ENCODE data around the gene SLC24A3.

SLC24A3 gene

DNA sequence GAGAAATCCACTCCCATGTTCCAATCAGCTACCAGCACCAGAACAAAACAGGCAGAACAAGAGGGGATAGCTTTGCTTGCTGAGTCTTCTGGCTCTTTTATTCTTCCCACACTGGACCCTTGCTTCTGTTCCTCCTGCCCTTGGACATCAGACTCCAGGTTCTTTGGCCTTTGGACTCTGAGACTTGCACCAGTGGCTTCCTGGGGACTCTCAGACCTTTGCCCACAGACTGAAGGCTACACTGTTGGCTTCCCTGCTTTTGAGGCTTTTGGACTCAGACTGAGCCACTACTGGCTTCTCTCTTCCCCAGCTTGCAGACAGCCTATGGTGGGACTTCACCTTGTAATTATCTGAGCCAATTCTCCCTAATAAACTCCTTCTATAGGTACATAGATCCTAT lies 403.2 kb downstream of the SLC24A3 start:
- no peak overlapping the region for H3K14ac ChIP-seq (ENCODE audit: low read length)
- H3K23ac ChIP-seq (ENCODE audit: low read depth, low read length, poor library complexity) = no peak overlapping the region
- no peak overlapping the region for H3K27ac ChIP-seq (replicated peaks; ENCODE audit: low read length)
- H3K79me1 ChIP-seq (ENCODE audit: low read depth, low read length) = no peaks in the 10 kb centered on the region
- H2BK120ac ChIP-seq (ENCODE audit: low read depth, low read length) = no peak overlapping the region
- H3K4me1 ChIP-seq (ENCODE audit: control insufficient read depth in 2 of 2, insufficient read depth in 1 of 2, low read depth in 1 of 2, low read length in 2 of 2) = peaks cover 0 to 2% of the 10 kb centered on the region in 2 donors
- H2AFZ ChIP-seq (ENCODE audit: low read length) = no peak overlapping the region
- H4K8ac ChIP-seq (ENCODE audit: low read depth, low read length) = no peak overlapping the region
- peaks cover 0 to 3% of the 10 kb centered on the region in 2 donors for H3K9me3 ChIP-seq (replicated peaks in 1 of 2; ENCODE audit: control insufficient read depth in 2 of 2, insufficient read depth in 1 of 2, low read depth in 1 of 2, low read length in 2 of 2)
- H4K91ac ChIP-seq (ENCODE audit: low read depth, low read length, poor library complexity) = no peak overlapping the region
- no peak overlapping the region for H2BK5ac ChIP-seq (ENCODE audit: low read length)
- no peak overlapping the region for H2AK5ac ChIP-seq (ENCODE audit: low read depth, low read length)
- no peaks in the 10 kb centered on the region for H3K36me3 ChIP-seq (replicated peaks in 1 of 2; ENCODE audit: control insufficient read depth in 2 of 2, insufficient read depth in 2 of 2, low read length in 2 of 2)
- no peak for DNase-seq (ENCODE audit: low spot score)
- no peak overlapping the region for H2BK12ac ChIP-seq (ENCODE audit: low read length)
- H3K4ac ChIP-seq (ENCODE audit: low read length) = no peak overlapping the region
- H3K9ac ChIP-seq (ENCODE audit: low read depth, low read length, poor library complexity) = no peak overlapping the region
- H2BK15ac ChIP-seq (ENCODE audit: low read length) = no peak overlapping the region
- no peak overlapping the region for H3K4me2 ChIP-seq (ENCODE audit: insufficient read depth, low read length, poor library complexity, severe bottlenecking)
- no peaks in the 10 kb centered on the region for H3K27me3 ChIP-seq (ENCODE audit: control insufficient read depth in 3 of 3, insufficient read depth in 3 of 3, low read depth in 1 of 3, low read length in 3 of 3)
- no peak overlapping the region for H3K18ac ChIP-seq (ENCODE audit: low read length)
- no peak overlapping the region for H3K4me3 ChIP-seq (ENCODE audit: low read length in 2 of 2)

DNA sequence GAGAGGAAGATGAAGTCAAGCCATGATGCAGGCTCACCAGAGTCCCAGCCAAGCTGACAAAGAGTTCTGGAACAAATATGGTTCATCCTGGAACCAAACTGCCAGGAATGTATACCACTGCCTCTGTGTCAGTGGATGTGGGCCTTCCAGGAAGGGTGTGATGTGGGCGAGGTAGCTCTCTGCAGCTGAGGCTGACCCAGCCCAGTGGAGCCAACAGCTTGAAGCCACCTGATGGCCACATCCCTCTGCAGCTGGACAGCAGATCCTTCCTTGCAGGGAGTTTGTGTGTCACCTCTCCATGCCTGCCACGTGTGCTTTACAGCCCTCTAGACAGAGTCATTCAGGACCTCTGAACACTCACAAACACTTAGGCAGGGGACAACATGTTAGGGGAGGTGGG lies 403.6 kb downstream of the SLC24A3 start:
- Histone ChIP-seq H2BK5ac (ENCODE audit: low read length) (no peak overlapping the region), H3K9ac (ENCODE audit: low read depth, low read length, poor library complexity) (no peak overlapping the region), H2BK120ac (ENCODE audit: low read depth, low read length) (no peak overlapping the region), H2BK15ac (ENCODE audit: low read length) (no peak overlapping the region), H2AK5ac (ENCODE audit: low read depth, low read length) (no peak overlapping the region), H3K36me3 (replicated peaks in 1 of 2; ENCODE audit: control insufficient read depth in 2 of 2, insufficient read depth in 2 of 2, low read length in 2 of 2) (no peaks in the 10 kb centered on the region), H3K9me3 (replicated peaks in 1 of 2; ENCODE audit: control insufficient read depth in 2 of 2, insufficient read depth in 1 of 2, low read depth in 1 of 2, low read length in 2 of 2) (peaks cover 0 to 3% of the 10 kb centered on the region in 2 donors), H3K4ac (ENCODE audit: low read length) (no peak overlapping the region), H3K4me2 (ENCODE audit: insufficient read depth, low read length, poor library complexity, severe bottlenecking) (no peak overlapping the region), H3K4me3 (ENCODE audit: low read length in 2 of 2) (no peak overlapping the region), H3K23ac (ENCODE audit: low read depth, low read length, poor library complexity) (no peak overlapping the region), H4K8ac (ENCODE audit: low read depth, low read length) (no peak overlapping the region), H3K79me1 (ENCODE audit: low read depth, low read length) (no peaks in the 10 kb centered on the region), H2AFZ (ENCODE audit: low read length) (no peak overlapping the region), H3K27ac (replicated peaks; ENCODE audit: low read length) (no peak overlapping the region), H3K27me3 (ENCODE audit: control insufficient read depth in 3 of 3, insufficient read depth in 3 of 3, low read depth in 1 of 3, low read length in 3 of 3) (no peaks in the 10 kb centered on the region), H3K18ac (ENCODE audit: low read length) (no peak overlapping the region), H2BK12ac (ENCODE audit: low read length) (no peak overlapping the region), H4K91ac (ENCODE audit: low read depth, low read length, poor library complexity) (no peak overlapping the region), H3K4me1 (ENCODE audit: control insufficient read depth in 2 of 2, insufficient read depth in 1 of 2, low read depth in 1 of 2, low read length in 2 of 2) (peaks cover 0 to 2% of the 10 kb centered on the region in 2 donors), H3K14ac (ENCODE audit: low read length) (no peak overlapping the region)
- no peak for DNase-seq (ENCODE audit: low spot score)
- WGBS, 2 donors (ENCODE audit: extremely low coverage in 2 of 2, insufficient read length in 2 of 2, insufficient replicate concordance in 1 of 2) = no CpG with 5 or more reads among the region's 2 CpGs

DNA sequence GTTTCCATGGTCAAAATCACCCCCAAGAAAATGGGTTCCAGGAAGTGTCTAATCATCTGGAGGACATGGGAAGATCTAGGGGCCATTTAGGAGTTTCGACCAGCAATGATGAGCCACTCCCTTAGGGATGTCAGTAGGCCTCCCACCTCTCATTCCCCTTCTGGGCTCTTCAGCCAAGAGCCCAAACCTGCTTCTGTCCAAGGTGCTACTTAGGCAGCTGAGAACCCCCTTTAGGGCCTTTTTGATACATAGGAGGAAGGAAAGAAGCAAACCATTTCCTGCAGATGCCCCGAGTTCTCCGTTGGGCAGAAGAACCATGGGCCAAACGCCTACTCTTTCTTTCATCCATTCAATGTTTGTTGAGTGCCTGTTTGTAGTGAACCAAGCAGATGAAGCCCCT lies 404.2 kb downstream of the SLC24A3 start:
- Histone ChIP-seq H3K79me1 (ENCODE audit: low read depth, low read length) (no peaks in the 10 kb centered on the region), H3K9ac (ENCODE audit: low read depth, low read length, poor library complexity) (no peak overlapping the region), H3K23ac (ENCODE audit: low read depth, low read length, poor library complexity) (no peak overlapping the region), H3K4me2 (ENCODE audit: insufficient read depth, low read length, poor library complexity, severe bottlenecking) (no peak overlapping the region), H3K4ac (ENCODE audit: low read length) (no peak overlapping the region), H2BK5ac (ENCODE audit: low read length) (no peak overlapping the region), H2AK5ac (ENCODE audit: low read depth, low read length) (no peak overlapping the region), H3K14ac (ENCODE audit: low read length) (no peak overlapping the region), H3K27ac (replicated peaks; ENCODE audit: low read length) (no peak overlapping the region), H2BK120ac (ENCODE audit: low read depth, low read length) (no peak overlapping the region), H2AFZ (ENCODE audit: low read length) (no peak overlapping the region), H3K9me3 (replicated peaks in 1 of 2; ENCODE audit: control insufficient read depth in 2 of 2, insufficient read depth in 1 of 2, low read depth in 1 of 2, low read length in 2 of 2) (peaks cover 0 to 2% of the 10 kb centered on the region in 2 donors), H4K91ac (ENCODE audit: low read depth, low read length, poor library complexity) (no peak overlapping the region), H2BK12ac (ENCODE audit: low read length) (no peak overlapping the region), H4K8ac (ENCODE audit: low read depth, low read length) (no peak overlapping the region), H3K27me3 (ENCODE audit: control insufficient read depth in 3 of 3, insufficient read depth in 3 of 3, low read depth in 1 of 3, low read length in 3 of 3) (no peaks in the 10 kb centered on the region), H3K18ac (ENCODE audit: low read length) (no peak overlapping the region), H3K4me3 (ENCODE audit: low read length in 2 of 2) (no peak overlapping the region), H3K4me1 (ENCODE audit: control insufficient read depth in 2 of 2, insufficient read depth in 1 of 2, low read depth in 1 of 2, low read length in 2 of 2) (peaks cover 0 to 2% of the 10 kb centered on the region in 2 donors), H3K36me3 (replicated peaks in 1 of 2; ENCODE audit: control insufficient read depth in 2 of 2, insufficient read depth in 2 of 2, low read length in 2 of 2) (no peaks in the 10 kb centered on the region), H2BK15ac (ENCODE audit: low read length) (no peak overlapping the region)
- WGBS, 2 donors (ENCODE audit: extremely low coverage in 2 of 2, insufficient read length in 2 of 2, insufficient replicate concordance in 1 of 2) = no CpG with 5 or more reads among the region's 4 CpGs
- DNase-seq (ENCODE audit: low spot score) = no peak

DNA sequence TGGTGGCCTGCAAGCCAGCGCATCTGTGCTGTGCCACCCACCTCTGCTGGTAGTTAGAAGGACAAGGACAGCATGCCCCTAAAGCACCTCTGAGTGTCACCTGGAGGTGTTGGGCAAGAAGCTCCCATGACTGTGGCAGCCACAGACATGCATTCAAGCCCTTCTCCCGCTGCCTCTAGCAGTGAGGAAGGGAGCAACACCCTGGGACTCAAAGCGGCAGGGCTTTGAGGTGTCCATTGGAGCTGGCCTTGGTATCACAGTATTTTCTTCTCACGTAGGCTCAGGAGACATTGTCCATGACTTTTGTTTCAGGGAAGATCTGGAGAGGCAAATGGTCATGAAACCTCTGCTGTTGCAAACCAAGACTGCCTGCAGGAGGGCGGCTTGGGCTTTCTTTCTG lies 404.8 kb downstream of the SLC24A3 start:
- H3K18ac ChIP-seq (ENCODE audit: low read length) = no peak overlapping the region
- H4K91ac ChIP-seq (ENCODE audit: low read depth, low read length, poor library complexity) = no peak overlapping the region
- H2BK5ac ChIP-seq (ENCODE audit: low read length) = no peak overlapping the region
- DNase-seq (ENCODE audit: low spot score) = no peak
- no peak overlapping the region for H2AFZ ChIP-seq (ENCODE audit: low read length)
- peaks cover 0 to 2% of the 10 kb centered on the region in 2 donors for H3K4me1 ChIP-seq (ENCODE audit: control insufficient read depth in 2 of 2, insufficient read depth in 1 of 2, low read depth in 1 of 2, low read length in 2 of 2)
- no peak overlapping the region for H3K4me2 ChIP-seq (ENCODE audit: insufficient read depth, low read length, poor library complexity, severe bottlenecking)
- no peaks in the 10 kb centered on the region for H3K27me3 ChIP-seq (ENCODE audit: control insufficient read depth in 3 of 3, insufficient read depth in 3 of 3, low read depth in 1 of 3, low read length in 3 of 3)
- no peak overlapping the region for H3K14ac ChIP-seq (ENCODE audit: low read length)
- no peak overlapping the region for H3K27ac ChIP-seq (replicated peaks; ENCODE audit: low read length)
- H3K9me3 ChIP-seq (replicated peaks in 1 of 2; ENCODE audit: control insufficient read depth in 2 of 2, insufficient read depth in 1 of 2, low read depth in 1 of 2, low read length in 2 of 2) = no peaks in the 10 kb centered on the region
- no peak overlapping the region for H3K4ac ChIP-seq (ENCODE audit: low read length)
- no peaks in the 10 kb centered on the region for H3K79me1 ChIP-seq (ENCODE audit: low read depth, low read length)
- no peak overlapping the region for H3K9ac ChIP-seq (ENCODE audit: low read depth, low read length, poor library complexity)
- H3K36me3 ChIP-seq (replicated peaks in 1 of 2; ENCODE audit: control insufficient read depth in 2 of 2, insufficient read depth in 2 of 2, low read length in 2 of 2) = no peaks in the 10 kb centered on the region
- no peak overlapping the region for H2BK15ac ChIP-seq (ENCODE audit: low read length)
- H2AK5ac ChIP-seq (ENCODE audit: low read depth, low read length) = no peak overlapping the region
- H2BK12ac ChIP-seq (ENCODE audit: low read length) = no peak overlapping the region
- no peak overlapping the region for H3K23ac ChIP-seq (ENCODE audit: low read depth, low read length, poor library complexity)
- H4K8ac ChIP-seq (ENCODE audit: low read depth, low read length) = no peak overlapping the region
- WGBS, 2 donors (ENCODE audit: extremely low coverage in 2 of 2, insufficient read length in 2 of 2, insufficient replicate concordance in 1 of 2) = no CpG with 5 or more reads among the region's 5 CpGs
- no peak overlapping the region for H3K4me3 ChIP-seq (ENCODE audit: low read length in 2 of 2)
- no peak overlapping the region for H2BK120ac ChIP-seq (ENCODE audit: low read depth, low read length)
